Measurements from ENCODE around the gene ASCL2.

DNA sequence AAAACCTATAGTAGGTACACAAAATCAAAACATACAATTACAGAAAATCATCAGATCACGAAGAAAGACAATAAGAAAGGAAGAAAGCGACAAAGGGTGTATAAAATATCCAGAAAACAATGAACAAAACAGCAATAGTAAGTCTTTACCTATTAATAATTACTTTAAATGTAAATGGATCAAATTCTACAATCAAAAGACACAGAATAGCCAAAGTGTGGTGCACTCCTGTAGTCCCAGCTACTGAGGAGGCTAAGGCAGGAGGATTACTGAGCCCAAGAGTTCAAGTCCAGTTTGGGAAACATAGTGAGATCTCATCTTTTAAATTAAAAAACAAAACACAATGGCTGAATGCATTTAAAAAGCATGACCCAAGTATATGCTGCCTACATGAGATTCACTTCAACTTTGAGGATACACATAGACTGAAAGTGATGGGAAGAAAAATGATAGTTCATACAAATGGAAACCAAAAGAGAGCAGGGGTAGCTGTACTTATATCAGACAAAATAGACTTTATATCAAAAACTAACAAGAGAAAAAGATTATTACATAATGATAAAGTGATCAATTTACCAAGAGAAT is 40.6 kb downstream of the ASCL2 start:
- TF ChIP-seq POLR2A (IDR thresholded peaks at IDR 0.05), result no peak
- TF ChIP-seq, protein P1, sequence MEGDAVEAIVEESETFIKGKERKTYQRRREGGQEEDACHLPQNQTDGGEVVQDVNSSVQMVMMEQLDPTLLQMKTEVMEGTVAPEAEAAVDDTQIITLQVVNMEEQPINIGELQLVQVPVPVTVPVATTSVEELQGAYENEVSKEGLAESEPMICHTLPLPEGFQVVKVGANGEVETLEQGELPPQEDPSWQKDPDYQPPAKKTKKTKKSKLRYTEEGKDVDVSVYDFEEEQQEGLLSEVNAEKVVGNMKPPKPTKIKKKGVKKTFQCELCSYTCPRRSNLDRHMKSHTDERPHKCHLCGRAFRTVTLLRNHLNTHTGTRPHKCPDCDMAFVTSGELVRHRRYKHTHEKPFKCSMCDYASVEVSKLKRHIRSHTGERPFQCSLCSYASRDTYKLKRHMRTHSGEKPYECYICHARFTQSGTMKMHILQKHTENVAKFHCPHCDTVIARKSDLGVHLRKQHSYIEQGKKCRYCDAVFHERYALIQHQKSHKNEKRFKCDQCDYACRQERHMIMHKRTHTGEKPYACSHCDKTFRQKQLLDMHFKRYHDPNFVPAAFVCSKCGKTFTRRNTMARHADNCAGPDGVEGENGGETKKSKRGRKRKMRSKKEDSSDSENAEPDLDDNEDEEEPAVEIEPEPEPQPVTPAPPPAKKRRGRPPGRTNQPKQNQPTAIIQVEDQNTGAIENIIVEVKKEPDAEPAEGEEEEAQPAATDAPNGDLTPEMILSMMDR (IDR thresholded peaks at IDR 0.05), result no peak
- TF ChIP-seq EP300 (IDR thresholded peaks at IDR 0.05), result no peak
